SU-DHL-6 (cell line): ENCODE measurements around the gene INTS11.

Experiments used
- H2AFZ ChIP-seq: fragments of 200-600 bp; sonication (generic); 2 replicates; pipeline ENCODE4 v1.6.1; 2014; ENCODE audit warnings: low read depth, mild to moderate bottlenecking, moderate library complexity, mixed read lengths, antibody characterized with exemption, low read length; ENCODE audit not compliant: severe bottlenecking
- H3F3A ChIP-seq: fragments of 200-600 bp; shearing (Covaris generic); 2 replicates; pipeline ENCODE4 v1.6.0; 2016; ENCODE audit warnings: antibody characterized with exemption, mild to moderate bottlenecking; ENCODE audit not compliant: insufficient read depth
- H3K27ac ChIP-seq: fragments of 200-600 bp; sonication (generic); 2 replicates; pipeline ENCODE4 v1.5.1; 2016; ENCODE audit warnings: low read depth, mild to moderate bottlenecking, low read length, moderate library complexity, mixed read lengths
- H3K27me3 ChIP-seq: fragments of 200-600 bp; sonication (generic), shearing (Covaris generic); 2 replicates; pipeline ENCODE4 v1.6.0; 2014; ENCODE audit warnings: mild to moderate bottlenecking, low read length
- H3K36me3 ChIP-seq: fragments of 200-600 bp; sonication (generic); 2 replicates; pipeline ENCODE4 v1.6.1; 2014; ENCODE audit warnings: mild to moderate bottlenecking, low read length, mixed read lengths
- H3K4me2 ChIP-seq: fragments of 300-600, 200-600 bp; shearing (Covaris generic), sonication (generic); 2 replicates; pipeline ENCODE4 v1.6.0; 2014; ENCODE audit warnings: low read length, low read depth, mild to moderate bottlenecking; ENCODE audit not compliant: poor library complexity, severe bottlenecking
- H3K4me3 ChIP-seq: fragments of 200-600 bp; sonication (generic); 2 replicates; pipeline ENCODE4 v1.5.1; 2014; ENCODE audit warnings: antibody characterized with exemption, low read length, mild to moderate bottlenecking, mixed read lengths; ENCODE audit not compliant: insufficient read depth, poor library complexity, severe bottlenecking
- H3K79me2 ChIP-seq: fragments of 200-600 bp; sonication (generic); 2 replicates; pipeline ENCODE4 v1.6.1; 2014; ENCODE audit warnings: mild to moderate bottlenecking, low read length, moderate library complexity; ENCODE audit not compliant: insufficient read depth
- H3K9ac ChIP-seq: fragments of 200-600 bp; sonication (generic); 2 replicates; pipeline ENCODE4 v1.7.0; 2014; ENCODE audit warnings: mild to moderate bottlenecking, low read length
- H3K9me2 ChIP-seq: fragments of 200-600 bp; sonication (generic); replicated peaks from 2 replicates; pipeline ENCODE4 v1.6.1; 2014; ENCODE audit warnings: low read length; ENCODE audit not compliant: insufficient read depth
- H3K9me3 ChIP-seq: fragments of 200-600 bp; sonication (generic); 2 replicates; pipeline ENCODE4 v1.6.1; 2014; ENCODE audit warnings: low read length, mixed read lengths; ENCODE audit not compliant: insufficient read depth
- H4K20me1 ChIP-seq: fragments of 200-600 bp; sonication (generic); 2 replicates; pipeline ENCODE4 v1.6.1; 2014; ENCODE audit warnings: low read depth, mild to moderate bottlenecking, antibody characterized with exemption, low read length, moderate library complexity, mixed read lengths
- EZH2phosphoT487 ChIP-seq: fragments of 200-600 bp; sonication (generic), shearing (Covaris generic); conservative IDR thresholded peaks from 2 replicates; pipeline ENCODE4 v1.6.1; 2018; ENCODE audit warnings: mild to moderate bottlenecking, antibody characterized with exemption, low read length, moderate library complexity, mixed read lengths
- TF ChIP-seq, protein P1 (sequence below): fragments of 200-600 bp; sonication (generic); IDR thresholded peaks from one replicate; pipeline ENCODE4 v1.5.1; 2017; ENCODE audit warnings: antibody characterized with exemption, mild to moderate bottlenecking, low read length, moderate library complexity; ENCODE audit not compliant: insufficient read depth, poor library complexity, severe bottlenecking

INTS11 gene

DNA sequence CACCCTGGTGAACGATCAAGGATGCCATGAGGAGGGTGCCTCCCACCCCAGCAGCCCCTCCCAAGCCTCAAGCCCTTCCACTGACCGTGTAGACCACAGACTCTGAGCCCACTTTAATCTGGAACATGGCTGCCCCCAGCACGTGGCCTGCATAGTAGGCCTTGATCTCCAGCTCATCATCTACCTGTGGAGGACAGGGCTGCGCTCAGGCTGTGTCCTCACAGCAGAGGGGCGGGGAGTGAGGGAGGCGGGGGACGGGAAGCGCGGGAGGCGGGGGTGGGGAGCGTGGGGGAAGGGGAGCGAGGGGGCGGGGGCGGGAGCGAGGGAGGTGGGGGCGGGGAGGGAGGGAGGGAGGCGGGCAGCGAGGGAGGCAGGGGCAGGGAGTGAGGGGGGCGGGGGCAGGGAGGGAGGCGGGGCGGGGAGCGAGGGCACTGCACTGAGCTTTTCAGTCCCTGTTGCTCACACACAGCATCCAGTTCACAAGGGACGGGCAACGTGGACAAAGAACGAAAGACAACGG, 9.0 kb downstream of the INTS11 start:
- Histone ChIP-seq H4K20me1 (no peaks in the 10 kb centered on the region), H2AFZ (no peak overlapping the region), H3K4me3 (no peak overlapping the region), H3K4me2 (no peak overlapping the region), H3K36me3 (no peaks in the 10 kb centered on the region), H3K9me2 (no peaks in the 10 kb centered on the region), H3K9ac (no peak overlapping the region), H3F3A (peaks cover 22% of the 10 kb centered on the region), H3K9me3 (no peaks in the 10 kb centered on the region), H3K27me3 (no peaks in the 10 kb centered on the region), H3K79me2 (peaks cover 14% of the 10 kb centered on the region), H3K27ac (no peak overlapping the region)
- TF ChIP-seq, protein P1, sequence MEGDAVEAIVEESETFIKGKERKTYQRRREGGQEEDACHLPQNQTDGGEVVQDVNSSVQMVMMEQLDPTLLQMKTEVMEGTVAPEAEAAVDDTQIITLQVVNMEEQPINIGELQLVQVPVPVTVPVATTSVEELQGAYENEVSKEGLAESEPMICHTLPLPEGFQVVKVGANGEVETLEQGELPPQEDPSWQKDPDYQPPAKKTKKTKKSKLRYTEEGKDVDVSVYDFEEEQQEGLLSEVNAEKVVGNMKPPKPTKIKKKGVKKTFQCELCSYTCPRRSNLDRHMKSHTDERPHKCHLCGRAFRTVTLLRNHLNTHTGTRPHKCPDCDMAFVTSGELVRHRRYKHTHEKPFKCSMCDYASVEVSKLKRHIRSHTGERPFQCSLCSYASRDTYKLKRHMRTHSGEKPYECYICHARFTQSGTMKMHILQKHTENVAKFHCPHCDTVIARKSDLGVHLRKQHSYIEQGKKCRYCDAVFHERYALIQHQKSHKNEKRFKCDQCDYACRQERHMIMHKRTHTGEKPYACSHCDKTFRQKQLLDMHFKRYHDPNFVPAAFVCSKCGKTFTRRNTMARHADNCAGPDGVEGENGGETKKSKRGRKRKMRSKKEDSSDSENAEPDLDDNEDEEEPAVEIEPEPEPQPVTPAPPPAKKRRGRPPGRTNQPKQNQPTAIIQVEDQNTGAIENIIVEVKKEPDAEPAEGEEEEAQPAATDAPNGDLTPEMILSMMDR = no peak
- TF ChIP-seq EZH2phosphoT487 = no peak

DNA sequence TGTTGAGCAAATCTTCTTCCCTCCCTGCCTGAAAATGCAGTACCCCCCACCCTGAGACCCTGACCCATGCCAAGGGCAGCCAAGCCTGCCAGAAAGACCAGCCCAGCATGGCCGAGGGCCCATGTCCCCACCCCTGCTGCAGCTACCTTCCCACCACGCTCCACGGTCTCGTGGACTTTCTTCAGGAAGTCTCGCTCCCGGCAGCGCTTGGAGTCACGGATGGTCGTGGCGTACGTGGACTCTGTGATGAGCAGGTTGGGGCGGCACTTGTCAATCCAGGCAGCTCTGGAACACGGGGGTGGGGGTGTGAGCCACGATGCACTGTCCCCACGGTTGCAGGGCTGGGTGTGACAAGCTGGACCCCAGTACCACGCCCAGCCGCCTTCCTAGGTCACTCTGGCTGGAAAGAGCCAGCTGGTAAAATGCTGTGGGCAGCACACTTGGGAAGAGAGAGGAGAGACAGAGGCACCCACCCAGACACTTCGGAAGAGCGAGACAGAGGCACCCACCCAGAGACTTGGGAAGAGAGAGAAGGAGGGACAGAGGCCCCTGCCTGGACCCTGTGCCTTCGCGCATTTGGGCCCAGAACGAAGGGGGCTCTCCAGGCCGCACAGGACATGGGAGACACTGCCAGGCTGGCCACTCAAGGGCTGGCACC, 9.7 kb downstream of the INTS11 start:
- no peaks in the 10 kb centered on the region for H3K9me3 ChIP-seq
- H3F3A ChIP-seq = peaks cover 22% of the 10 kb centered on the region
- H3K9me2 ChIP-seq = no peaks in the 10 kb centered on the region
- no peaks in the 10 kb centered on the region for H3K27me3 ChIP-seq
- H3K4me2 ChIP-seq = no peak overlapping the region
- H3K36me3 ChIP-seq = no peaks in the 10 kb centered on the region
- no peak overlapping the region for H3K4me3 ChIP-seq
- H4K20me1 ChIP-seq = no peaks in the 10 kb centered on the region
- TF ChIP-seq, protein P1 = no peak
- no peak for TF ChIP-seq EZH2phosphoT487
- H3K79me2 ChIP-seq = peaks cover 7% of the 10 kb centered on the region
- H3K9ac ChIP-seq = no peak overlapping the region
- H2AFZ ChIP-seq = no peak overlapping the region
- H3K27ac ChIP-seq = no peak overlapping the region

DNA sequence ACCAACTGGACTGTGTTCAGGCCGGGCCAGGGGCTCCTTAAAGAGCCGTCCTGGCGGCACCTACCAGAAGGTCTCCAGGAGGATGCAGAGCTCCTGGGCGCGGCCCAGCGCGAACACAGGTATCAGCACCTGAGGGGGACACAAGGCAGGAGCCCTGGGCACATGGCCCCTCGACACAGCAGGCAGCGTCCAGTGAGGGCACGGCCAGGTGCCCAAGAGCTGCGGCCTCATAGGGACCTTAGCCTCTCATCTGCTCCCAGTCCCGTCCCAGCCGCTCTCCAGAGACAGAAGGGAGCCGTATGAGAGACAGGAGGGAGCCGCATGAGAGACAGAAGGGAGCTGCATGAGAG, 10.2 kb downstream of the INTS11 start:
- H3K4me3 ChIP-seq = no peak overlapping the region
- no peak overlapping the region for H3K27ac ChIP-seq
- no peaks in the 10 kb centered on the region for H3K9me3 ChIP-seq
- no peaks in the 10 kb centered on the region for H3K9me2 ChIP-seq
- peaks cover 22% of the 10 kb centered on the region for H3F3A ChIP-seq
- TF ChIP-seq EZH2phosphoT487 = no peak
- no peaks in the 10 kb centered on the region for H3K36me3 ChIP-seq
- no peak overlapping the region for H2AFZ ChIP-seq
- no peak overlapping the region for H3K4me2 ChIP-seq
- no peak overlapping the region for H3K9ac ChIP-seq
- H4K20me1 ChIP-seq = no peaks in the 10 kb centered on the region
- peaks cover 5% of the 10 kb centered on the region for H3K79me2 ChIP-seq
- H3K27me3 ChIP-seq = no peaks in the 10 kb centered on the region

DNA sequence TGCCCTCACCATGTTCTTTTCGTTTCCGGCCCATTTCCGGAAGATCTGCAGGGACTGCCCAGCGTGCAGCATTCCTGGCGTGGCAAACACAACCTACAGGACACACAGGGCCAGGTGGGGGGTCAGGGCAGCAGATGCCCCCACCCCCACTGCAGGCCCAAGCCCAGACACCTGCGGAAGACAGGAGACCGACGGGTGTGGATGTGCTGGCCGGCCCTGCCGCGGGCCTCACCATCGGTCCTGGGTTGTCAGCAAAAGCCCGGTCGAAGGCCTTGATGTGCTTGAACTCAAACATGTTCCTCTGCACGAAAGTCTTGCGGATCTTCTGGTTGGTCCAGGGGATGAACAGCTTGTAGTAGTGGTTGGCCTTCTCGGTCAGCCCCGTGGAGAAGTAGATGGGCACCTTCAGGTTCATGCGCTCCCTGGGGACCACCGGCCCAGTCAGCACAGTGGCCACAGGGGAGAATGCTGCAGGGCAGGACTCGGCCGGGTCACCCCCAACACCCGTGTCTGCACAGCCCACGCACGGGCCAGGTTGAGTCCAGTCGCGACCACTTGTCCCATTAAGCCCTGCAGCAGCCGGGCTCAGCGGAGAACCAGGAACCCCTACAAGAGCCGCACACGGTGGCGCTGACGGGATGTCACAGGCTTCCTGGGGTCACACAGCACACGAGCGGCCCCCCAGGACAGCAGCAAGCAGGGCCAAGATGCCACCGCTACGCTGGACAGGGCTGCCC, 10.8 kb downstream of the INTS11 start:
- no peaks in the 10 kb centered on the region for H3K36me3 ChIP-seq

More for the DNA sequence above, 10.8 kb downstream of the INTS11 start:
- H3F3A ChIP-seq = peaks cover 22% of the 10 kb centered on the region
- H3K79me2 ChIP-seq = peaks cover 10% of the 10 kb centered on the region
- no peak overlapping the region for H3K4me3 ChIP-seq
- no peaks in the 10 kb centered on the region for H3K9me2 ChIP-seq
- no peaks in the 10 kb centered on the region for H3K27me3 ChIP-seq
- H3K4me2 ChIP-seq = no peak overlapping the region
- H3K27ac ChIP-seq = no peak overlapping the region
- H4K20me1 ChIP-seq = no peaks in the 10 kb centered on the region
- no peak for TF ChIP-seq EZH2phosphoT487
- TF ChIP-seq, protein P1 = no peak
- H3K9me3 ChIP-seq = no peaks in the 10 kb centered on the region
- H3K9ac ChIP-seq = no peak overlapping the region
- H2AFZ ChIP-seq = no peak overlapping the region
